ENCODE data around the gene COMT.

The COMT gene

DNA sequence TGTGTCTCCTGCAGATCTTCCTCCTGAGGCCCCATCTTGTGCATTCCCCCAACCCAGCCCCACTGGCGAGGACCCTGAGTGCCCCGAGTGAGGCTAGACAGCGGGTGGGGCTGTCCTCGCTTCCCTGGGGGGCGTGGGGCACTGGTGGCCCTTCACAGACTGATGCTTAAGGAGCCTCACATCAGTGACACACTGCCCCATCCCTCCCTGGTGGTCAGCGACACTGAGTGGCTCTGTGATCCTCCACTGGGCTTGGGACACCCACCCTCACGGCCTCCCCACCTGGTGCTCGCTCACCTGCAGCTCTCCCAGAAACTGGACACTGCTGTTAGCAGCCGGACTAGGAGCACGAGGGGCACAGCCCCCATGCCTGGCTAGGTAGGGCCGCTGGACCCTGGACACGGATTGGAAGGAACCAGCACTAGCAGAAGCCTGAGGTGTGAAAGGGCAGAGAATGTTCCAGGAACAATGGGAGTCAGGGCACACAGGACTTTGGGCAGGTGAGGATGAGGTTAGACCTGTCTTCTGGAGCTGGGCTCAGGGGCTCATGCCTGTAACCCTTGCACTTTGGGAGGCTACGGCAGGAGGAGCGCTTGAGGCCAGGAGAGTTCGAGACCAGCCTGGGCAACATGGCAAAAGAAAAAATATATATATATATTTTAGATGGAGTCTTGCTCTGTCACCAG, 23.3 kb downstream of the COMT start:
- no peak overlapping the region for H3K4me3 ChIP-seq (ENCODE audit: low read depth, low read length)
- no peak for DNase-seq (ENCODE audit: low read depth)
- TF ChIP-seq, protein P1, sequence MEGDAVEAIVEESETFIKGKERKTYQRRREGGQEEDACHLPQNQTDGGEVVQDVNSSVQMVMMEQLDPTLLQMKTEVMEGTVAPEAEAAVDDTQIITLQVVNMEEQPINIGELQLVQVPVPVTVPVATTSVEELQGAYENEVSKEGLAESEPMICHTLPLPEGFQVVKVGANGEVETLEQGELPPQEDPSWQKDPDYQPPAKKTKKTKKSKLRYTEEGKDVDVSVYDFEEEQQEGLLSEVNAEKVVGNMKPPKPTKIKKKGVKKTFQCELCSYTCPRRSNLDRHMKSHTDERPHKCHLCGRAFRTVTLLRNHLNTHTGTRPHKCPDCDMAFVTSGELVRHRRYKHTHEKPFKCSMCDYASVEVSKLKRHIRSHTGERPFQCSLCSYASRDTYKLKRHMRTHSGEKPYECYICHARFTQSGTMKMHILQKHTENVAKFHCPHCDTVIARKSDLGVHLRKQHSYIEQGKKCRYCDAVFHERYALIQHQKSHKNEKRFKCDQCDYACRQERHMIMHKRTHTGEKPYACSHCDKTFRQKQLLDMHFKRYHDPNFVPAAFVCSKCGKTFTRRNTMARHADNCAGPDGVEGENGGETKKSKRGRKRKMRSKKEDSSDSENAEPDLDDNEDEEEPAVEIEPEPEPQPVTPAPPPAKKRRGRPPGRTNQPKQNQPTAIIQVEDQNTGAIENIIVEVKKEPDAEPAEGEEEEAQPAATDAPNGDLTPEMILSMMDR (IDR thresholded peaks at IDR 0.05; ENCODE audit: control insufficient read depth, extremely low read depth, insufficient read depth), result no peak

DNA sequence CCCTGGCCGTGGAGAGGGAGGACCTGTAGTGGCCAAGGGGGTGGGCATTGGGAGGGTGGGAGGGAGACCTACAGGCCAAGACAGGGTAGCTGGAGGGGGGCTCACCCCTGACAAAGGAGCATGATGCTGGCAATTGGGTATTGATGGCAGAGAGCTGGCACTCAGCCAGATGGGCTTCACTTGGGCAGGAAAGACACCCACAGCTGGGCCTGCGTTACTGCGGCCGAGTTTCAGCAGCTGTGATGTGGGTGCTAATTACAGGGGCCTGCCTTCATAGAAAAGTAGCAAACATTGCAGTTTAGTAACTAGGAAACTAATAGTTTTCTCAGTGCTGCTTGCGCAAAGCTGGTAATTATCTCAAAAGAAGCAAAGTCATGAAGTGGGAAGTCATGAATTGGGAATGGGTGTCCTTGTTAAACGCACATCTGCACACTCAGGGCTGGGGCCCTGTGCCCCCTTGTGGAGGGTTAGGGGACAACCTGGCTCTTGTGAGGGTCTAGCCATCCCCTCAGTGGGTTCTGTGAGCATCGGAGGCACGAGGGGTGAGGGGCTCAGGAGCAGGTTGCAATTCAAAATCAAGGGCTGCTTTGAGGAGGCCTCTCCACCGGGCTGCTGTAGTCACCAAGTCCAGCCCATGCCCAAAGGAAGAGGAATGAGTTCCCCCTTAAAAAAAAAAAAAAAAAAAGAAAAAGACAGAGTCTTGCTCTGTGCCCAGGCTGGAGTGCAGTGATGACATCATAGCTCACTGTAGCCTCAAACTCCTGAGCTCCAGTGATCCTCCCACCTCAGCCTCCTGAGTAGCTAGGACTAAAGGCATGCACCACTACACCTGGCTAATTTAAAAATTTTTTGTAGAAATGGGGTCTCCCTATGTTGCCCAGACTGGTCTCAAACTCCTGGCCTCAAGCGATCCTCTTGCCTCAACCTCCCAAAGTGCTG, 24.5 kb downstream of the COMT start:
- DNase-seq (ENCODE audit: low read depth), result no peak
- TF ChIP-seq, protein P1 (IDR thresholded peaks at IDR 0.05; ENCODE audit: control insufficient read depth, extremely low read depth, insufficient read depth), result peak; percentile 29; the same call in 1 of the 2 replicates
- H3K4me3 ChIP-seq (ENCODE audit: low read depth, low read length), result no peak overlapping the region

DNA sequence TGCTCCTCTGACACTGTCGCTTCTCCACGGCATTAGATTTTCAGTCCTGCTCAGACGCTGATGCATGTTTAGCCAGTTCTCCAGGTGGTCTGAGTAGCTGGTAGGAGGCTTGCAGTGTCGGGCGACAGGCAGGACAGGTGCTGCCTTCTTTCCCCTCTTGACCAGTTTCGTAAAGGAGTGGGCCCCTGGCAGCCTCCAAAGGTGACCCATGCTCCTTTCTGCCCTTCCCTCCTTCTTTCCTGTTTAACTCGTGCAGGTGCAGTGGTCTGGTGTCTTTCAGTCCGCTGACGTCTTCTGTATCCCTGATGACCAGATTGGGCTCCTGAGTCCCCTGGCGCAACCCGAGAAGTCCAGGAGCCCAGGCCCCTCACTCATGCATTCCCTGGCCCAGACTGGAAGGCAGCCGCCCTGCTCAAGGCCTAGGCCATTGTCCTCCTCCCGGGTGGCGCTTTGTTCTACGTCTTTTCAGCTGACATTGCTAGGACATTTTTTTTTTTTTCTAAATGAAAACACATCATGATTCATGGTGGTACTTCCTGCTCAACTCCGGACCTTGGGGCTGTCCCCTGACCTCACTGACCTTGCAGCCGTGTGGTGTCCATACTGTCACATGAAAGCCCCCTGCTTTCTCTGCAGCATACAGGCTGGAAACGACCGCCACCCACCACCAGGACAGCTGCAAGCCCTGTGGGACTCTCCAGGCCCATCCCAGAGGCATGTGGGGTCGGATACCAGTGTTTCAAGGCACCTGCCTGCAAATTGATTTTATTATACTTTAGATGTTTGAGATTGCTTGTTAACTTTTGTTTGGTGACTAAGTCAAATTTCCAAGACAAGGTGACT, 25.6 kb downstream of the COMT start:
- TF ChIP-seq, protein P1 (IDR thresholded peaks at IDR 0.05; ENCODE audit: control insufficient read depth, extremely low read depth, insufficient read depth), result no peak
- H3K4me3 ChIP-seq (ENCODE audit: low read depth, low read length), result no peak overlapping the region
- no peak for DNase-seq (ENCODE audit: low read depth)

DNA sequence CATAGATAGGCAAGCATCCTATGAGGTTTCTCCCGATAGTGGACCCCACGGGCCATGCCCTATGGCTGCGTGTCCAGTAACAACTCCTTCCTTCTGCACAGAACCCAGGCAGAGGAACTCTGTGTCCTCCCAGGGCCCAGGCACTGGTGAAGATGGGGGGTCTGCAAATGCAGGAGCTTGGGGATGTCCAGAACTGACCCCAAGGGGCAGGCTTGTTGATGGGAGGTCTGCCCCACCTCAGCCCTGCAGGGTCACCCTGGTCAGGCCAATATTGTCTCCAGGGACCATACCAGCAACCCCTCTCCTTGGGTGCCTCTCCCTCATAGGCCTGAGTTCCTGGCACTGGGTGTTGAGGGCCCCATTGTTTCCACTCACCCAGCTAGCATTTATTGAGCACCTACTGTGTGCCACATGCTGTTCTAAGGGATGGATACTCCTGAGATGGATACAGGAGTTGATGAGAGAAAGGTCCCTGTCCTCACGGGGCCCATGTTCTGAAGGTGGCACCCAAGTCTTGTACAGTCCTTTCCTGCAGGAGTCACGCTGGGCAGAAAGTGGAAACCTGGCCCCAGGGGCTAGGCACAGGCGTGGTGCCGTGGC, 26.4 kb downstream of the COMT start:
- DNase-seq (ENCODE audit: low read depth), result no peak
- TF ChIP-seq, protein P1 (IDR thresholded peaks at IDR 0.05; ENCODE audit: control insufficient read depth, extremely low read depth, insufficient read depth), result no peak
- no peak overlapping the region for H3K4me3 ChIP-seq (ENCODE audit: low read depth, low read length)

DNA sequence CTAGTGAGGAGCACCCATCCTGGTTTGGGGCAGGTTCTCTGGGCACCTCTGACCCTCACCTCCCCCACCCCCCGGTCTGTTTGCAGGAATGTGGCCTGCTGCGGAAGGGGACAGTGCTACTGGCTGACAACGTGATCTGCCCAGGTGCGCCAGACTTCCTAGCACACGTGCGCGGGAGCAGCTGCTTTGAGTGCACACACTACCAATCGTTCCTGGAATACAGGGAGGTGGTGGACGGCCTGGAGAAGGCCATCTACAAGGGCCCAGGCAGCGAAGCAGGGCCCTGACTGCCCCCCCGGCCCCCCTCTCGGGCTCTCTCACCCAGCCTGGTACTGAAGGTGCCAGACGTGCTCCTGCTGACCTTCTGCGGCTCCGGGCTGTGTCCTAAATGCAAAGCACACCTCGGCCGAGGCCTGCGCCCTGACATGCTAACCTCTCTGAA, 26.9 kb downstream of the COMT start:
- TF ChIP-seq, protein P1 (IDR thresholded peaks at IDR 0.05; ENCODE audit: control insufficient read depth, extremely low read depth, insufficient read depth), result no peak
- no peak for DNase-seq (ENCODE audit: low read depth)
- H3K4me3 ChIP-seq (ENCODE audit: low read depth, low read length), result no peak overlapping the region
